Gastrocnemius medialis (tissue), 4 donors: Measurements from ENCODE around the gene OBP2A.

ENCODE experiments used
- CTCF ChIP-seq, 5 experiments: fragments of 450-650 bp in 3 of 5; fragments of 200-600 bp in 2 of 5; sonication (generic) in 2 of 5; IDR thresholded peaks in 4 of 5; conservative IDR thresholded peaks in 1 of 5; 1 replicate in 4 of 5; 2 replicates in 1 of 5; pipeline ENCODE4 v1.5.1; 2016 to 2019; ENCODE audit warnings: antibody characterized with exemption in 5 of 5, mild to moderate bottlenecking in 3 of 5, moderate library complexity in 3 of 5
- POLR2A ChIP-seq, 2 donors: fragments of 450-650 bp; IDR thresholded peaks; one replicate each; pipeline ENCODE4 v1.6.1; 2017; ENCODE audit warnings: antibody characterized with exemption in 2 of 2, mild to moderate bottlenecking in 2 of 2, moderate library complexity in 2 of 2

- TF ChIP-seq CTCF (IDR thresholded peaks at IDR 0.05 in 4 of 5, conservative IDR thresholded peaks at IDR 0.05 in 1 of 5) = no peak
- TF ChIP-seq POLR2A (IDR thresholded peaks at IDR 0.05) = no peak
Measured at GRCh38 chr9:135561391-135562234, 15.7 kb downstream of the OBP2A start, which contains the start of gene PAEP.
